CD4-positive, alpha-beta memory T cell (primary cell): ENCODE results near the gene SULT2A1. TPM values are rescaled to one million over a fixed set of nuclear protein-coding genes. Genes with fewer than 3 reads are reported as not detected.
"Not testable (repeated sequence)": the region's sequence is repeated elsewhere in the genome, so short reads cannot be mapped to it uniquely, and the experiment has no call there.

ENCODE experiments used
- CTCF ChIA-PET: fragments of 350-600 bp; sonication (Branson Sonifier 250); formaldehyde crosslinking; loops from one replicate; lab custom pipeline; 2021; ENCODE audit warnings: inconsistent platforms; ENCODE audit not compliant: partially characterized antibody; lab: Charles Lee
- POLR2A ChIA-PET: fragments of 350-600 bp; sonication (Branson Sonifier 250); formaldehyde crosslinking; loops from one replicate; lab custom pipeline; 2021; ENCODE audit not compliant: partially characterized antibody; lab: Charles Lee
- DNase-seq, 5 donors: peaks; one replicate each; pipeline versions ENCODE4 v3.0.0 to v3.0.0-alpha.2; 2020 to 2022; ENCODE audit warnings: mixed read lengths in 1 of 5
- H3K27ac ChIP-seq: one replicate; pipeline ENCODE4 v1.7.0; 2013; ENCODE audit warnings: low read depth, low read length
- H3K27me3 ChIP-seq: 2 replicates; pipeline ENCODE4 v1.7.0; 2013; ENCODE audit warnings: mild to moderate bottlenecking, low read length, moderate library complexity; ENCODE audit not compliant: insufficient read depth
- H3K36me3 ChIP-seq: 2 replicates; pipeline ENCODE4 v1.7.0; 2013; ENCODE audit warnings: mild to moderate bottlenecking, low read length, moderate library complexity; ENCODE audit not compliant: insufficient read depth
- H3K4me1 ChIP-seq: 2 replicates; pipeline ENCODE4 v1.7.0; 2013; ENCODE audit warnings: mild to moderate bottlenecking, low read length, moderate library complexity; ENCODE audit not compliant: insufficient read depth
- H3K4me3 ChIP-seq, 2 donors: one replicate each; pipeline ENCODE4 v1.7.0; 2013; ENCODE audit warnings: low read length in 2 of 2, mild to moderate bottlenecking in 1 of 2
- H3K9me3 ChIP-seq, 2 donors: one replicate each; pipeline ENCODE4 v1.7.0; 2013; ENCODE audit warnings: low read length in 2 of 2, control low read depth in 1 of 2; ENCODE audit not compliant: control insufficient read depth in 1 of 2
- H3K27ac Mint-ChIP-seq, 7 donors: one replicate each; pipeline ENCODE4 v1.8.0; 2020 to 2021; ENCODE audit warnings: mixed read lengths in 7 of 7, mild to moderate bottlenecking in 6 of 7, inconsistent platforms in 3 of 7, moderate library complexity in 3 of 7
- H3K27me3 Mint-ChIP-seq, 2 donors: one replicate each; pipeline ENCODE4 v1.8.0; 2020 to 2021; ENCODE audit warnings: mixed read lengths in 2 of 2
- H3K36me3 Mint-ChIP-seq, 2 donors: one replicate each; pipeline ENCODE4 v1.8.0; 2020 to 2021; ENCODE audit warnings: mixed read lengths in 2 of 2, inconsistent platforms in 1 of 2, mild to moderate bottlenecking in 1 of 2
- H3K4me1 Mint-ChIP-seq, 4 donors: one replicate each; pipeline ENCODE4 v1.8.0; 2020 to 2021; ENCODE audit warnings: mixed read lengths in 4 of 4, mild to moderate bottlenecking in 1 of 4
- H3K4me3 Mint-ChIP-seq, 8 donors: one replicate each; pipeline ENCODE4 v1.8.0; 2020 to 2021; ENCODE audit warnings: mixed read lengths in 8 of 8, mild to moderate bottlenecking in 7 of 8, moderate library complexity in 6 of 8, inconsistent platforms in 3 of 8
- H3K9me3 Mint-ChIP-seq, 8 donors: one replicate each; pipeline ENCODE4 v1.8.0; 2020 to 2021; ENCODE audit warnings: mixed read lengths in 8 of 8, mild to moderate bottlenecking in 5 of 8, inconsistent platforms in 3 of 8, moderate library complexity in 1 of 8
- intact Hi-C: fragments of 100-400 bp; cut with micrococcal nuclease; formaldehyde crosslinking; loops from one replicate; pipeline ENCODE4 v1.15.1; 2023
- polyA plus RNA-seq, 2 donors: library from polyadenylated mRNA; unstranded; fragments of 300-500 nt; fragmentation: Illumina TruSeq; gene quantifications; one replicate each; pipeline ENCODE4 v1.2.3, GENCODE V29; 2021
- total RNA-seq, 2 experiments: library from RNA; stranded (reverse); gene quantifications; one replicate each; pipeline ENCODE4 v1.2.3, GENCODE V29; 2021

SULT2A1 gene
- total and polyA plus RNA-seq, 4 experiments from 2014 or later = not detected

DNA sequence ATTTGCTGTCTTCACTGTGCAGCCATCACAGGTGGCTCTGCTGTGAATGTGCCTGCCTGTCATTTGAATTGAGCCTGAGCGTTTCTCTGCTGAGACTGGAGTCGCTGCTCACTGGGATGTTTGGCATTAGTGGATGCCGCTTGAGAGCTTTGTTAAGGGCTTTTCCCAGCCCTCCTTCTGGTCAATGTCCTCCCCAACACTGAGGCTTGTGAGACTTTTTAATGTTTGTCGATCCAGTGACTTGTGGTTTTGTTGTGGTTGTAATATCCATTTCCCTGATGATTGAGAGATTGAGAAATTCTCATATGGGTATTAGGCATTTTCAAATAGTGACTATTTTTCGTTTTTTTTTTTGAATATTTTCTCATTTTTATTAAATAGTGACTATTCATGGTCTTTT lies 24.5 kb downstream of the SULT2A1 start:
- H3K27ac Mint-ChIP-seq = peak overlapping the region in 1 of 7 donors; percentile 10
- POLR2A ChIA-PET = no interaction called here

GRCh38 chr19:47860602-47861297 lies 25.4 kb downstream of the SULT2A1 start:
- CTCF ChIA-PET = no interaction called here
- no peaks in the 10 kb centered on the region for H3K9me3 ChIP-seq
- intact Hi-C loops = no loop called here
- H3K4me3 ChIP-seq = no peak overlapping the region
- H3K9me3 Mint-ChIP-seq = peaks cover 0 to 4% (median 1%) of the 10 kb centered on the region in 8 donors
- peaks cover 0 to 3% of the 10 kb centered on the region in 2 donors for H3K36me3 Mint-ChIP-seq
- no peaks in the 10 kb centered on the region for H3K27me3 ChIP-seq
- DNase-seq = no peak
- H3K4me1 Mint-ChIP-seq = peaks cover 0 to 5% (median 0%) of the 10 kb centered on the region in 4 donors
- no peaks in the 10 kb centered on the region for H3K36me3 ChIP-seq
- no peaks in the 10 kb centered on the region for H3K4me1 ChIP-seq
- no peak overlapping the region for H3K27ac Mint-ChIP-seq
- H3K27me3 Mint-ChIP-seq = peaks cover 11 to 25% of the 10 kb centered on the region in 2 donors
- H3K4me3 Mint-ChIP-seq = no peak overlapping the region
- H3K27ac ChIP-seq = no peak overlapping the region
- POLR2A ChIA-PET = no interaction called here

More for the DNA sequence above, 24.5 kb downstream of the SULT2A1 start:
- no peaks in the 10 kb centered on the region for H3K36me3 ChIP-seq
- no peaks in the 10 kb centered on the region for H3K27me3 ChIP-seq
- intact Hi-C loops = no loop called here
- Mint-ChIP-seq H3K4me3 (no peak overlapping the region), H3K36me3 (peaks cover 0 to 3% of the 10 kb centered on the region in 2 donors), H3K9me3 (peaks cover 0 to 4% (median 1%) of the 10 kb centered on the region in 8 donors), H3K4me1 (peaks cover 0 to 5% (median 0%) of the 10 kb centered on the region in 4 donors), H3K27me3 (peaks cover 8 to 24% of the 10 kb centered on the region in 2 donors)
- no peak overlapping the region for H3K27ac ChIP-seq
- H3K9me3 ChIP-seq = no peaks in the 10 kb centered on the region
- CTCF ChIA-PET = no interaction called here
- DNase-seq = no peak
- no peaks in the 10 kb centered on the region for H3K4me1 ChIP-seq
- no peak overlapping the region for H3K4me3 ChIP-seq

DNA sequence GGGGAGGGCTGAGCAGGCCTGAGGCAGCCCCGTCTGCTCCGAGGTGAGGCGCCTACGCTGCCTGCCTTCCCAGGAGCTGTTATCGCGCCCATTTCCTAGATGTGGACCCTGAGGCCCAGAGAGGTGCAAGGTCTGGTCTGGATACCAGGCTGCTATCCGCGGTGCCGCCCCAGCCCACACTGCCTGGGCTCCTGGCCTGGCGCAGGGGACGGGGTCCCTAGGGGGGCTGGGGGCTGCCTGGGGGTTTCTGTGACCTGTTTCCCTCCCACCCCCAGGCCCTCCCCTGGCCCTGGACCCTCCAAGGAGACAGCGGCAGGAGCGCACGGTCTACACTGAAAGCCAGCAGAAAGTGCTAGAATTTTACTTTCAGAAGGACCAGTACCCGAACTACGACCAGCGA lies 26.3 kb downstream of the SULT2A1 start:
- POLR2A ChIA-PET, H3K4me3 Mint-ChIP-seq, H3K36me3 ChIP-seq, H3K9me3 ChIP-seq, H3K4me1 Mint-ChIP-seq, intact Hi-C loops, H3K27me3 ChIP-seq, CTCF ChIA-PET, H3K9me3 Mint-ChIP-seq, H3K4me3 ChIP-seq, H3K27ac Mint-ChIP-seq, H3K36me3 Mint-ChIP-seq, H3K4me1 ChIP-seq, H3K27ac ChIP-seq, DNase-seq: not testable (repeated sequence)
- H3K27me3 Mint-ChIP-seq = peaks cover 11 to 23% of the 10 kb centered on the region in 2 donors

DNA sequence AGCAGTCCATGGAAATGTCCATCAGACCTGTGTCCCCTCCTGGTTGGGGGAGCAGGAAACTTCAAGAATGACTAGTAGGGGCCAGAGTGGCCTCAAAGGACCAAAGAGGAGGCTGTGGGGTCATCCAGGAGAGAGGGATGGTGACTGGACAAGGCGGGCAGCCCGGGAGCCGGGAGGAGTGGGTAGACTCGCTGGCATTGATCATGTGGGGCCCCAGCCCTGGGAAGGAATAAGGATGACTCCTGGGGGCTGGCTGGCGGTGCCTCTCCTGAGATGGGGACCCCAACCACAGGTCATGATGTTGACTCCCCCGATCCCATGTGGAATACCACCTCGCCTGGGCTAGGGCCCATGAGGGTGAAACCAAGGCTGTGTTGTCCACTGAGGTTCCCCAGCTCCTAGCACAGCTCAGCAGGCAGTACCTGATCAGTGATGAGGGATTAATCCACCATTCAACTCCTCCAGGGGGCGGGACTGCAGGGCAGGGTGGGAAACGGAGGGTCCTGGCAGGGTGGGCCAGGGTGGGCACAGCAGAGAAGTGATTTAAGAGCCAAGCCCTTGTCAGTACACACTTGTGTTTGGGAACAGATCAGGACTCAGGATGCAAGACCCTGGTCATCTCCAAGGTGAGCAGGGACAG lies 27.3 kb downstream of the SULT2A1 start, which contains the start of gene TPRX2:
TPRX2 (plus strand) TSS at position 590 of the 640 bp plus-strand sequence; CDS start at position 602, 12 bp downstream.
- peaks cover 12 to 27% of the 10 kb centered on the region in 2 donors for H3K27me3 Mint-ChIP-seq
- H3K36me3 ChIP-seq, H3K9me3 ChIP-seq, H3K36me3 Mint-ChIP-seq, intact Hi-C loops, H3K4me3 ChIP-seq, H3K9me3 Mint-ChIP-seq, H3K4me1 ChIP-seq, H3K27me3 ChIP-seq, H3K4me1 Mint-ChIP-seq, H3K4me3 Mint-ChIP-seq, H3K27ac ChIP-seq, H3K27ac Mint-ChIP-seq, POLR2A ChIA-PET, DNase-seq: not testable (repeated sequence)
- CTCF ChIA-PET = interaction anchor here (3.8 kb wide), 1 partner anchor 10 kb away, joined by 15 read pairs; no protein-coding TSS in a partner anchor

DNA sequence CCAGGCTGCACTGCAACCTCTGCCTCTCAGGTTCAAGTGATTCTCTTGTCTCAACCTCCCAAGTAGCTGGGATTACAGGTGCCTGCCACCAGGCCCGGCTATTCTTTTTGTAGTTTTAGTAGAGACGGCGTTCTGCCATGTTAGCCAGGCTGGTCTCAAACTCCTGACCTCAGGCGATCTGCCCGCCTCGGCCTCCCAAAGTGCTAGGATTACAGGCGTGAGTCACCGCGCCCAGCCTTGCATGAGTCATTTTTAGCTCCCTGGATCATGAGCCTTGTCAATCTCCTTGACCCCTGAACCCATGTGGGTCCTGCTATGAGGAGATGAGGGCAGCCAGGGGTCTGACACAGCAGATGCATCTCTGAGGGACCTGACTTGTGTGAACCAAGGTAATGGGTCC lies 27.9 kb downstream of the SULT2A1 start:
- H3K27me3 ChIP-seq, H3K27ac ChIP-seq, H3K4me3 Mint-ChIP-seq, POLR2A ChIA-PET, H3K9me3 Mint-ChIP-seq, intact Hi-C loops, H3K4me1 Mint-ChIP-seq, DNase-seq, H3K9me3 ChIP-seq, H3K36me3 Mint-ChIP-seq, H3K4me3 ChIP-seq, H3K36me3 ChIP-seq, H3K4me1 ChIP-seq, H3K27ac Mint-ChIP-seq: not testable (repeated sequence)
- CTCF ChIA-PET = interaction anchor here (0.8 to 3.8 kb wide), 2 partner anchors 9 to 11 kb away, joined by 3 to 15 read pairs; no protein-coding TSS in a partner anchor
- peaks cover 14 to 27% of the 10 kb centered on the region in 2 donors for H3K27me3 Mint-ChIP-seq

DNA sequence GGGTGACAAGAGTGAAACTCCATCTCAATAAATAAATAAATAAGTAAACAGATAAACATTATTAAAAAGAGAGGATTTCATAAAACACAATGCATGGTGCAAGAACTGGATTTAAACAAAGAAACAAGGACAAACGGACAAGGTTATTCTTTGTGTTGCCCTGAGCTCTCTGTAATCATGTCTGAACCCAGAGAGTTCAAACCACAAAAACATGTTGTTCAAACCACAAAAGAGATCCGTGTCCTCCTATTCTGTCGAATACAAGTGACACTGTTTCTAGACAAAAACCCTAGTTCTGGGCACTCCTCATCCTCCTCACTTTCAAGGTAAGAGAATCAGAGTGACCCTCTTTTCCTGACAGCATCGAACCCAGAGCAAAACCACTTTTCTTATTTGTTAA lies 31.7 kb downstream of the SULT2A1 start:
- Mint-ChIP-seq H3K9me3 (peaks cover 0 to 2% (median 0%) of the 10 kb centered on the region in 8 donors), H3K36me3 (no peaks in the 10 kb centered on the region), H3K4me1 (peaks cover 5 to 11% (median 8%) of the 10 kb centered on the region in 4 donors), H3K4me3 (no peak overlapping the region), H3K27me3 (peaks cover 25 to 38% of the 10 kb centered on the region in 2 donors), H3K27ac (no peak overlapping the region)
- ChIA-PET CTCF (interaction anchor here (1.3 kb wide), 1 partner anchor 9 kb away, joined by 4 read pairs; no protein-coding TSS in a partner anchor), POLR2A (no interaction called here)
- H3K4me3 ChIP-seq = no peak overlapping the region
- H3K36me3 ChIP-seq = no peaks in the 10 kb centered on the region
- no peak overlapping the region for H3K27ac ChIP-seq
- H3K27me3 ChIP-seq = no peaks in the 10 kb centered on the region
- H3K4me1 ChIP-seq = peaks cover 4% of the 10 kb centered on the region
- H3K9me3 ChIP-seq = no peaks in the 10 kb centered on the region
- intact Hi-C loops = no loop called here
- no peak for DNase-seq

GRCh38 chr19:47853003-47853402 lies 33.1 kb downstream of the SULT2A1 start:
- intact Hi-C loops = no loop called here
- no peak for DNase-seq
- no peaks in the 10 kb centered on the region for H3K36me3 Mint-ChIP-seq
- H3K9me3 Mint-ChIP-seq = peaks cover 0 to 2% (median 0%) of the 10 kb centered on the region in 8 donors
- peaks cover 32 to 44% of the 10 kb centered on the region in 2 donors for H3K27me3 Mint-ChIP-seq
- ChIA-PET POLR2A (no interaction called here), CTCF (interaction anchor here (1.3 to 1.7 kb wide), 3 partner anchors 10 to 16 kb away, joined by 3 to 10 read pairs (median 5); no protein-coding TSS in a partner anchor)
- H3K4me3 Mint-ChIP-seq = no peak overlapping the region
- Histone ChIP-seq H3K36me3 (no peaks in the 10 kb centered on the region), H3K4me1 (peaks cover 10% of the 10 kb centered on the region), H3K27ac (no peak overlapping the region), H3K9me3 (no peaks in the 10 kb centered on the region), H3K27me3 (peaks cover 10% of the 10 kb centered on the region), H3K4me3 (no peak overlapping the region)
- peak overlapping the region in 1 of 7 donors; percentile 6 for H3K27ac Mint-ChIP-seq
- H3K4me1 Mint-ChIP-seq = peaks cover 7 to 19% (median 11%) of the 10 kb centered on the region in 4 donors
